CD4-positive, alpha-beta T cell treated with Interleukin-12 subunit alpha and Interleukin-12 subunit beta, for 1 hour (primary cell): ENCODE data around the gene ZNF518B.
A peak's percentile ranks its signal among the peaks of the same experiment; 100 is the strongest.
"Not testable (repeated sequence)": the region's sequence is repeated elsewhere in the genome, so short reads cannot be mapped to it uniquely, and the experiment has no call there.

Source experiments
- DNase-seq: peaks from one replicate; pipeline ENCODE4 v3.0.0-alpha.2; 2020

Gene ZNF518B

GRCh38 chr4:10455133-10455532, 2.1 kb downstream of the ZNF518B start:
- DNase-seq, result no peak

- DNase-seq, result no peak
These were observed 2.5 kb downstream of the ZNF518B start for GRCh38 chr4:10454726-10455125.

GRCh38 chr4:10454121-10454520, 3.1 kb downstream of the ZNF518B start:
- DNase-seq, result no peak

GRCh38 chr4:10448991-10449390, 8.2 kb downstream of the ZNF518B start:
- DNase-seq, result no peak

GRCh38 chr4:10442976-10443375, 14.2 kb downstream of the ZNF518B start:
- DNase-seq, result no peak

GRCh38 chr4:10441512-10441911, 15.7 kb downstream of the ZNF518B start:
- no peak for DNase-seq

GRCh38 chr4:10438924-10439323, 18.3 kb downstream of the ZNF518B start:
- DNase-seq, result no peak

- DNase-seq, result no peak
These were observed 19.5 kb downstream of the ZNF518B start for GRCh38 chr4:10437735-10438134.

- not testable (repeated sequence) for DNase-seq
These were observed 29.5 kb downstream of the ZNF518B start for GRCh38 chr4:10427680-10428079.

- no peak for DNase-seq
These were observed 35.7 kb downstream of the ZNF518B start for GRCh38 chr4:10421344-10422055.

- no peak for DNase-seq
These were observed 39.5 kb downstream of the ZNF518B start for GRCh38 chr4:10417740-10418139.

- DNase-seq, result peak; percentile 8
These were observed 40.8 kb downstream of the ZNF518B start for GRCh38 chr4:10416441-10416840.

GRCh38 chr4:10413177-10413576, 44.0 kb downstream of the ZNF518B start:
- no peak for DNase-seq

GRCh38 chr4:10405672-10406071, 51.6 kb downstream of the ZNF518B start:
- no peak for DNase-seq

GRCh38 chr4:10403633-10404445, 53.4 kb downstream of the ZNF518B start:
- peak; percentile 34 for DNase-seq

GRCh38 chr4:10395971-10396580, 61.1 kb downstream of the ZNF518B start:
- DNase-seq, result no peak
